HG02798 (cell line): Measurements from ENCODE around the gene NUDT22.

Experiments used
- ATAC-seq: cut with Tn5 transposase; IDR thresholded peaks from one replicate; pipeline ENCODE4 v1.9.1; 2021; ENCODE audit warnings: mild to moderate bottlenecking; ENCODE audit not compliant: unreplicated experiment, poor library complexity

The NUDT22 gene

DNA sequence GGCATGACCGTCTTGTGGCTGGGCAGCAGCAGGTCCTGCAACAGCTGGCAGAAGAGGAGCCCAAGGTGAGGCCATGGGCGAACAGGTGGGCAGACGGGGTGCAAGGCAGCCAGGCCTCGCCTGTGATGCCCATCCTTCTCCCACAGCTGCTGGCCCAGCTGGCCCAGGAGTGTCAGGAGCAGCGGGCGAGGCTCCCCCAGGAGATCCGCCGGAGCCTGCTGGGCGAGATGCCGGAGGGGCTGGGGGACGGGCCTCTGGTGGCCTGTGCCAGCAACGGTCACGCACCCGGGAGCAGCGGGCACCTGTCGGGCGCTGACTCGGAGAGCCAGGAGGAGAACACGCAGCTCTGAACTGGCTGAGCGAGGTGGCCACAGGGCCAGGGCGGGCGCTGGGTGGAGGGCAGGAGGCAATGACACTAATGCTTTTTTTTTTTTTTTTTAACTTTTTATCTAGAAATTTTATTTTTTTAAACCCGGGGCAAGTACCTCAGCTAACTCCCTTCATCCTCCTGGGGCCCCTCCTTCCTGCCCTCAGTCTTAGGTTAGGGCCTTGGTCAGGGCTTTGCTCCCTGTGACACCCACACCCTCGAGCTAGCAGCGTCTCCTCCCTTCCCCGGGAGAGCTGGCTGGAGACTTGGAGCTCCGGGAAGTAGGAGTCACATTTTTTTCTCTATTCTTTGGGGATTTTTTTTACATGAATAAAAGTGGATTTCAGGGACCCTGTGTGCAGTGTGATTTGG lies 41.3 kb downstream of the NUDT22 start:
- ATAC-seq = no peak

DNA sequence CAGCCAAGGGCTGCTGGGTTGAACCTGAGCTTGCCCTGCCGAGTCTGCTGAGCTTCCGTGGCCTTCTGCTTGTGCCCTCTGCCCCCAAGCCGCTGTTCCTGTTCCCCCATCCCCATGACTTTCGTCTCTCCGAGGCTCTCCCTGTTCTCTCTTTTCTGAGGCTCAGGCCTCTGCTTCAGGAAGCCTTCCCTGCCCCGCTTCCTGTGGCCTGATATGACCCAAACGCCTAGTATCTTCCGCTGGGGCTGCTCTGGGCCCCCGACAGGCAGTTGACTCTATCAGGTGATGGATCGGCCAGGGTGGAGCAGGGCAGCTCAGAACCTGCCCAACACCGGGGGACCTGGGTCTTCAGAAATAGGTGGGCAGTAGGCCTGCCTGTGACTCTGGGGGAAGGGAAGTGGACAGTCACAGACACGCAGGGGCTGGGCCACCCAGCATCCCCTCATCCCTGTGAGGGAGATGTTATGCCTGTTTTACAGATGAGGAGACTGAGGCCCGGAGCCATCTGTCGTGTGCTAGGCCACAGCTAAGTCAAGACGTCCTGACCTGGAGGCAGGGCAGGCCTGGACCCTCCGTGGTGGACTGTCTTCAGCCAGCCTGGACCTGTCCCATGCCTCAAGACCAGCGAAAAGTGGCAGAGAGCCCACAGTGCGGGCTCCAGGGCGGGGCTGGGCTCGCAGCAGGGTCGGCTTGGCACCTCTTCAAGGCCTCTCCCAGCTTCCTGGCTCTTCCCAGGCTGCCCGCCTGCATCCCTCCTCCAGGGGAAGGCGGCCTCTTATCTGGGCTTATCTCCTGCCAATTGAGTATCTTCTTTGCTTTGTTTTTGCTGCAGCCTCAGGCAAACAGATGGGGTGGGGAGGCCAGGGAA lies 42.2 kb downstream of the NUDT22 start:
- ATAC-seq = no peak

DNA sequence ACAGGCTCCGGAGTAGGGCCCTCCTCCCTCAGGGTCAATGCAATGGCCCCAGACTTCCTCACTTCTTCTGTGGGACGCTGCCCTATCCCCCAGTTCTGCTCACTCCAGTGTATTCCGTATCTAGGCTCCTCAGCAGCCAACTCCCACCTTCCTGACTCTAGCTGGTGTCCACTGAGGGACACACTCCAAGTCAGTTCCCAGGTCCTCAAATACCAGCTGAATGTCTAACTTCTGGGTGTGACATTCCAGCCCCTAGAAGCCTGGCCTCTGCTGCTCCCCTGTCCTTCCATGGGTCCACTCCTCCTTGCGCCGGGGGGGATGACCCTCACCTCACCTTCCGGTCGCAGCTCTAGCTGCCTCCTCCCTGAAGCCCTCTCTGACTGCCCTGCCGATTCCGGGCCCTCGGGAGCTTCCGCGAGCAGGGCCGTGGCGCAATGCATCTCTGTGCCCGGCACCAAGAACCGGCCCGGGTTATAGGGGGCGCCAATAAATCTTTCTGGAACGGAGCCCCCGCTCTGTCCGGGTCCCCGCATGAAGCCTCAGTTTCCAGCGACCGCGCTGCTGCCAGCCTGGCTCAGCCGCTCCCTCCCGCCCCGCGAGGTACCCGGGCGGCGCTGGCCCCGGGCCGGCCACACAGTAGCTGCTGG lies 42.9 kb downstream of the NUDT22 start:
- ATAC-seq = peak; percentile 9

GRCh38 chr11:64269540-64270220 lies 43.6 kb downstream of the NUDT22 start:
- ATAC-seq = peak; percentile 78

DNA sequence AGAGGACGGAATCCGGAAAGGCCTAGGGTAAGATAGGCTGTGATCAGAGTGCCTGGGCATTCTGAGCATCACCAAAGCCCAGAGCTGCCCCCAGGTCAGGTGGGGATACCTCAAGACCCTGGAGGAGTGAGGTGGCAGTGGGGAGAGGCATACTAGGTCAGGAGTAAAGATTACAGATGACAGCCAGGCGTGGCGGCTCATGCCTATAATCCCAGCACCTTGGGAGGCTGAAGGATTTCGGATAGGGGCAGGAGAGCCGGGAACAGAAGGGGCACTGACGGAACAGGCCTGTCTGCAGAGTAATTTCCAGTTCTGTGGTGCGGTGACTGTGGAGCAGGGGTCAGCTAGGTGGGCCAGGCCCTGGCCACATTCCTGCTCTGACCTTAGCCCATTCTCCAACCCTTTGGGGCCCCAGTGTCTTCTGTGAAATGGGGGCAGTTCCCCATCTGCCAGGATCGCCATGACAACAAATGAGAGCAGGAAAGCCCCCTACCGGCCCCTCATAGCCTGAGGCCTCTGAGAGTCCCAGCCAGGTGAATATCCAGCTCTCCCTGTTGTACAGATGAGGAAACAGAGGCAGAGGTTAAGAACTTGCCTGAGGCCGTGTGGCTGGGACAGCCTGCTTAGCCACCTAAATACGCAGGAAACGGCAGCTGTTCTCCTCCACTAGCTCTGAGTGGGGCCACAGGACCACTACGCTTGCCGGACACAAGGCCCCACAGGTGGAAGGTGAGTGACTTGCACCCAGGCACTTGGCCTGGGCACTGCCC lies 49.1 kb downstream of the NUDT22 start:
- ATAC-seq = no peak

DNA sequence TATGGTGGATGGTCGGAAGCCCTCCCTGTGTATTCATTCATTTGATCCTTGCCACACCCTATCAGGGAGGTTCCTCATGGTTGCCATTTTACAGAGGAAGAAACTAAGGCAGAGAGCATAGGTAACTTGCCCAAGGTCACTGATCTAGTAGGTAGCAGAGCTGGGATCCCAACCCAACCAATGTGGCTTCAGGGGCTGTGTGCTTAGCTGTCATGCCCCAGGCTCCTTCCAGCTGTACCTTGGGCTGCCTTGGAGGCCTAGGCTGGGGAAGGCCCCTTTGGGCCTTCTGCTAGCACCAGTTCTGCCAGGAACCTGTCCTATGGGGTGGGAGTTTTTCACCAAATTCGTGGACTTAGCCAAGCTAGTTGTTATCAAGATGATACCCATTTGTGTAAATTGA lies 49.8 kb downstream of the NUDT22 start:
- no peak for ATAC-seq

DNA sequence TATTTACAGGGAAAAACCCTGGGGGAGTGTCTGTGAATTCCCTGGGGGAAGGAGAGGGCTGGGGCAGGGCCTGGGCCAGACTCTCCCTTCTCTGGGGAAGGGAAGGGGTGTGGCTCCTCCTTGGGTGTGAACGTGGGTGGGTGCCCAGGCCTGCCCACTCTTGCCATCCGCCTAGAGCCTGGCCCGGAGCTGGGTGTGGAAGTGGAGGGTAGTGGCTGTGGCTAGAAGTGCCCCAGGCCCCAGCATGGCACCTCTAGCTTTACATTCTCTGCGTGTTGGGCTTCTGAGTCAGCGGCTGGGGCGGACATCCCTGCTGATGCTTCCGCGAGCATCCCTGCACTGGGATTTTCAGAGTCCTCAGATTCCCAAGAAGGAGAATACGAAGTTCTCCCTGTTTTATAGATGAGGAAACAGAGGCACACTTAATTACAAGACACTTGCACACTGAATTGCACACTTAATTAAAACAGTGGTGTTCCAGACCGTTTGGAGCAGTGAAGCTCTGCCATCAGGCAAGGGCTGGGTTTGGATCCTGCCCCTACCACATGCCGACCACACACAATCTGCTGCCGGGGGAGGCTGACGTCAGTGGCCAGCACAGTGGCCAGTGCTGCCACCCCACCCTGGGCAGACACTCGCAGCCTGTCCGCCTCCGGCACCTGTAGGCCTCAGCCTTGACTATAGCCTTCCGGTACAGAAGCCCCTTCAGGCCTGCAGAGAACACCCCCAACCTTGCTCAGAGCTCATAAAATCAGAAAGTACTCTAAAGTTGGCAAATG lies 50.8 kb downstream of the NUDT22 start:
- ATAC-seq = no peak

GRCh38 chr11:64278576-64279190 lies 52.6 kb downstream of the NUDT22 start:
- ATAC-seq = no peak
